NCI-H524 treated with DMSO at 0.1 percent for 48 hours (cell line): ENCODE results near the gene PANK2.
"Not testable (repeated sequence)": the region's sequence is repeated elsewhere in the genome, so short reads cannot be mapped to it uniquely, and the experiment has no call there.

Source experiments
- DNase-seq: peaks from one replicate; lab custom pipeline; 2025; lab: John Stamatoyannopoulos, UW

PANK2 gene

GRCh38 chr20:3871550-3872265 is 17.5 kb upstream of the PANK2 start:
- DNase-seq = peak; percentile 99

GRCh38 chr20:3873507-3873906 is 15.7 kb upstream of the PANK2 start:
- DNase-seq = no peak

GRCh38 chr20:3874194-3874844 is 14.9 kb upstream of the PANK2 start:
- no peak for DNase-seq

- no peak for DNase-seq
Measured at GRCh38 chr20:3875378-3875974, 13.7 kb upstream of the PANK2 start.

- no peak for DNase-seq
Measured at GRCh38 chr20:3876000-3876399, 13.2 kb upstream of the PANK2 start.

GRCh38 chr20:3876676-3877075 is 12.5 kb upstream of the PANK2 start:
- DNase-seq = no peak

- DNase-seq = not testable (repeated sequence)
Measured at GRCh38 chr20:3878921-3879274, 10.3 kb upstream of the PANK2 start.

- DNase-seq = no peak
Measured at GRCh38 chr20:3885715-3886114, 3.5 kb upstream of the PANK2 start.

GRCh38 chr20:3887876-3888620 is 1.1 kb upstream of the PANK2 start:
- DNase-seq = no peak

GRCh38 chr20:3889489-3890397 is 556 bp downstream of the PANK2 start:
- DNase-seq = no peak

- DNase-seq = no peak
Measured at GRCh38 chr20:3890398-3890751, 1.2 kb downstream of the PANK2 start.

- no peak for DNase-seq
Measured at GRCh38 chr20:3890999-3891929, 2.1 kb downstream of the PANK2 start.

GRCh38 chr20:3894796-3895195 is 5.6 kb downstream of the PANK2 start:
- no peak for DNase-seq

- DNase-seq = no peak
Measured at GRCh38 chr20:3896302-3896701, 7.1 kb downstream of the PANK2 start.

GRCh38 chr20:3896853-3897583 is 7.8 kb downstream of the PANK2 start:
- no peak for DNase-seq

- DNase-seq = not testable (repeated sequence)
Measured at GRCh38 chr20:3898181-3898580, 9.0 kb downstream of the PANK2 start.

GRCh38 chr20:3898639-3899038 is 9.5 kb downstream of the PANK2 start:
- no peak for DNase-seq

- no peak for DNase-seq
Measured at GRCh38 chr20:3900187-3900604, 11.0 kb downstream of the PANK2 start.

GRCh38 chr20:3901028-3901705 is 12.0 kb downstream of the PANK2 start:
- DNase-seq = no peak
